ENCODE results near the gene OR52E4.

The OR52E4 gene

DNA sequence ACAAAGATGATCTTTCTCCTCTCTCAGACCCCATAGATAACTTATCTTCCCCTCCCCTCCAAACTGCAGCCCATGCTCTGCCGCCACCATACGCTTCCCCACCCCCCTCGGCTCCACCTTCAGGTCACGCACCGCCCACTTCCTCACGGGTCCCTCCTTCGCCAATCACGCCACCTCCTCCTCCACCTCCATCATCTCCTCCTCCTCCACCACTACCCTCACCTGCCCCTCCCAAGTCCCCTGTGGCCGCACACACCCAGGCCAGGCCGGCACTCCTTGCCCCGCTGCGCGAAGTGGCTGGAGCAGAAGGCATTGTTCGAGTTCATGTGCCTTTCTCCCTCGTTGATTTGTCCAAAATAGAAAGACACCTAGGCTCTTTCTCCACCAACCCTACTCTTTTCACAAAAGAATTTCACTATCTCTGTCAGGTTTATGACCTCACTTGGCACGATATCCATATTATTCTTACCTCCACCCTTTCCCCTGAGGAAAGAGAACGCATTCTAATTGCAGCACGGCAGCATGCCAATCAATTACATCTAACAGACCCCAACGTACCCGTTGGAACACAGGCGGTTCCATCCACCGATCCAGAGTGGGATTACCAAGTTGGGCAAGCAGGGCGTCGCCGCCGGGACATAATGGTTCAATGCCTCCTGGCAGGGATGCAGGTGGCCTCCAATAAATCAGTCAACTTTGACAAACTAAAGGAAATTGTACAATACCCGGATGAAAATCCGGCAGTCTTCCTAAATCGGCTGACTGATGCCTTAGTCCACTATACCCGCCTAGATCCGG, 49.3 kb downstream of the OR52E4 start:
- no peak for DNase-seq

DNA sequence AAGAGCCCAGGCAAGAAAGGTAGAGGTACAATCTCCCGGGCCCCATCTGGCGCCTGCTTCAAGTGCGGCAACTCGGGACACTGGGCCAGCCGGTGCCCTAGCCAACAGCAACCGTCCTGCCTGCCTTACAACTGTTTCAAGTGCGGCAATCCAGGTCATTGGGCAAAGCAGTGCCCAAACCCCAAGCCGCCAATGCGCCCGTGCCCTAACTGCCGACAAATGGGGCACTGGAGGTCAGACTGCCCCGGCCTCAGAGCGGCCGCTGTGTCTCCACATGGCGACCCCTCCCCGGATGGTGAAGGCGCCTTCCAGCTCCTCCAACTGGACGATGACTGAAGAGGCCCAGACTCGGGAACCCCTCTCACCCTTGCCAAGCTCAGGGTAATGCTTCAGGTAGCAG, 50.2 kb downstream of the OR52E4 start:
- no peak for DNase-seq

DNA sequence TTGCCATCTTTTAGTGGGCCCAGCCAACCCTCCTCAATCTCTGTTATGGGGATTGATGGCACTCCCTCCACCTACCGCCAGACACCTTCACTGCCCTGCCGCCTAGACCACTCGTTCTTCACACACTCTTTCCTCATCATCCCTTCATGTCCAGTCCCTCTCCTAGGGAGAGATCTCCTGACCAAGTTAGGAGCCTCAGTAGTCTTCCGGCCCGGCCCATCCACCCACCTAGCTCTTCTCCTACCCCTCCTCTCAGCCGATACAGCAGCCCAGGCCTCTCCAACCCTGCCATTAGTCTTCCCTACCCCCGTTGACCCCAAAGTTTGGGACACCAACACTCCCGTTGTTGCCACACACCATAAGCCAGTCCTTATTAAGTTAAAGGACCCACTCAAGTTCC, 50.6 kb downstream of the OR52E4 start:
- DNase-seq, result no peak

DNA sequence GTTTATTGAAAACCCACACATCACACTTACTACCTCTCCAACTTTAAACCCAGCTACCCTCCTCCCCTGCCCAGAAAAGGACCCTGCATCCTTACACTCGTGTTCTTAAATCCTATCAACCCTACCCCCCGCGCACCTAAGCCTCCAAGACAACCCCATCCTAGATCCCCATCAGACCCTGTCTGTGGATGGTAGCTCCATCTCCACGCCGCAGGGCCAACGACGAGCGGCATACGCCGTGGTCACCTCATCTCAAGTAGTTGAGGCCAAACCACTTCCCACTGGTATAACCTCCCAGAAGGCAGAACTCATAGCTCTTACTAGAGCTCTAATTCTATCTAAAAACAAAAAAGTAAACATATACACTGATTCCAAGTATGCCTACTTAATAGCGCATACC, 52.2 kb downstream of the OR52E4 start:
- DNase-seq, result no peak

DNA sequence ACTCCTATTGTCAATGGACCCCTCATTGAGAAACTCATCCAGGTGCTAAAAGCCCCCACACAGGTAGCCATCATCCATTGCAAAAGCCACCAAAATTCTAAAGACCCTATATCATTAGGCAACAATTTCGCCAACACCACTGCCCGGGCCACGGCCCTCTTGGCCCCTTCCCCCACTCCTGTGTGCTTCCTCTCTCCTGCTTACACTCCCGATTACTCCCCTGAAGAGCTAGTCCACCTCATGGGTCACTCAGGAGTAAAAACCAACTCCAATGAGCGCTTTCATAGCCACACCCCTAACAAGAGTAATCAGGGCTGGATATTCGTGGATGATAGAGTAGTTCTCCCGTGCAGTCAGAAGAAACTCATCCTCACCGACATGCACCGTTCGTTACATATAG, 52.7 kb downstream of the OR52E4 start:
- no peak for DNase-seq
